ENCODE data around the gene ACTR6.

DNA sequence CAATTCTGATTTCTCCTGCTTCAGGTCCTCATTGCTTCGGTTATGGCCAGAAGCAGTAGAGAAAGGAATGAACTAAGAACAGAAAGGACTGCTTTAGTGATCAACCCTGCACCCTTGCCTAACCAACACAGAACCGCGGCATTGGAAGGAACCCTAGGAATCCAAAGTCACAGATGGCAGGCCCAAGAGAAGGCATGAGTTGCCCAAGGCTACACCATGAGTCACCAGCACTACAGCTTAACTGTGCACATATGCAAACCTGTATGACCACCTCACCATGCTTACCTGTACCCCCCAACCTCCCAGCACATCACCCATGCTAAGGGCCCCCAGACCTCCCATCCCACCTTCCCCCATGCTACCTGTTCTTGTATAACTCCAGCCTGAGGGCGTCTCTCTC, 32.1 kb upstream of the ACTR6 start:
- TF ChIP-seq, protein P1, sequence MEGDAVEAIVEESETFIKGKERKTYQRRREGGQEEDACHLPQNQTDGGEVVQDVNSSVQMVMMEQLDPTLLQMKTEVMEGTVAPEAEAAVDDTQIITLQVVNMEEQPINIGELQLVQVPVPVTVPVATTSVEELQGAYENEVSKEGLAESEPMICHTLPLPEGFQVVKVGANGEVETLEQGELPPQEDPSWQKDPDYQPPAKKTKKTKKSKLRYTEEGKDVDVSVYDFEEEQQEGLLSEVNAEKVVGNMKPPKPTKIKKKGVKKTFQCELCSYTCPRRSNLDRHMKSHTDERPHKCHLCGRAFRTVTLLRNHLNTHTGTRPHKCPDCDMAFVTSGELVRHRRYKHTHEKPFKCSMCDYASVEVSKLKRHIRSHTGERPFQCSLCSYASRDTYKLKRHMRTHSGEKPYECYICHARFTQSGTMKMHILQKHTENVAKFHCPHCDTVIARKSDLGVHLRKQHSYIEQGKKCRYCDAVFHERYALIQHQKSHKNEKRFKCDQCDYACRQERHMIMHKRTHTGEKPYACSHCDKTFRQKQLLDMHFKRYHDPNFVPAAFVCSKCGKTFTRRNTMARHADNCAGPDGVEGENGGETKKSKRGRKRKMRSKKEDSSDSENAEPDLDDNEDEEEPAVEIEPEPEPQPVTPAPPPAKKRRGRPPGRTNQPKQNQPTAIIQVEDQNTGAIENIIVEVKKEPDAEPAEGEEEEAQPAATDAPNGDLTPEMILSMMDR (IDR thresholded peaks at IDR 0.05), result no peak
- TF ChIP-seq POLR2A (IDR thresholded peaks at IDR 0.05), result no peak
